Measurements from ENCODE around the gene GPRC5D. TPM values are rescaled to one million over a fixed set of nuclear protein-coding genes. Genes with fewer than 3 reads are reported as not detected.

GPRC5D gene
- total RNA-seq = not detected

DNA sequence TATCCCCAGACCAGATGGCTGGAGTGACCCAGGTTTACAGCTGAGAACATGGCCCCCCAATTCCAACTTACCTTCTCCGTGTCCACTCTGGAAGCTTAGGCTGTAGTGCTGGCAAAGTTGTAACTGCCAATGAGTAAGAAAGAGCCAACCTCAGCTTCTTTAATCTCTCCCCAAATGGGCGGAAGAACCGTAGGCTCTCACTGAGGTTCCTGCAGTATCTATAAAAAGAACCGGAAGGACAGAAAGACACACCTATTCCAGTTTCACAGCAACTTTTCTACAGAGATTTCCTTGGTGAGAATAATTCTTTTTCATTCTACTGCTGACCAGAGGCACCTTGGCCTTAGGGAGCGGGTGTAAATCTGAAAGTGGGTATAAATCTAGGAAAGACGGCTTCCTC, at the start of gene GPRC5D:
Gene GPRC5D, minus strand, starts transcription at position 135 of the 400 bp plus-strand sequence. CDS start 1,786 bp downstream, outside the sequence.
- ATAC-seq (no peak), DNase-seq (ENCODE audit: low spot score) (no peak)

GRCh38 chr12:13001775-13002040, 49.7 kb upstream of the GPRC5D start:
- no peak for DNase-seq (ENCODE audit: low spot score)
- ATAC-seq = no peak

- ATAC-seq (peak; percentile 53), DNase-seq (ENCODE audit: low spot score) (peak; percentile 68)
Observed at GRCh38 chr12:13000925-13001774, 49.2 kb upstream of the GPRC5D start.

- ATAC-seq = peak; percentile 34
- no peak for DNase-seq (ENCODE audit: low spot score)
Observed at GRCh38 chr12:13000616-13000924, 48.6 kb upstream of the GPRC5D start.

DNA sequence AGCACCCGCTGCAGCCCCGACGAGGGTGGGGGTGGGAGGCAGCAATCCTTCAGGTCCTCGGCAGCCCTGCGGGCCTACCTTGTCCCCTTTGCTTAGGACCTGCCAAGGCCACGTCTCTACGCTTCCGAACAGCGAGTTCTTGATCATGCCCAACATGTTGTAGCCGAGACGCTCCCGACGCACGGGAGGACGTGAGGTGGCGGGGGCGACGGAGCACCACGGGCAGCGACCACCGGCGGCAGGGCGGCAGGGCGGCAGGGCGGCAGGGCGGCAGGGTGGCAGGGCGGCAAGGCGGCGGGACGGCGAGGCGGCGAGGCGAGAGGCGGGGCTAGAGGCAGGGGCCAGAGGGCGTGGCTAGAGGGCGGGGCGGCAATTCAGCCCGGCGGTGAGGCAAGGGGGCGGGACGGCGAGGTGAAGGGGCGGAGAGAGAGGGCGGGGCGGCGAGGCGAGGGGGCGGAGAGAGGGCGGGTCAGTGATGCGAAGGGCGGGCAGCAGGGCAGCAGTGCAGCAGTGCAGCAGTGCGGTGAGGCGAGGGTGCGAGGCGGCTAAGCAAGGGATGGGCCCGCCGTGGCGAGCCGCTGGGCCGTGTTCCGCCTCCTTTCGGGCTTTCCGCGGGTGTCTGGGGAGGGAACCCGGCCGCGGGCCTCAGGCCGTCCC, 48.1 kb upstream of the GPRC5D start, which contains the start of gene HEBP1:
Gene HEBP1, minus strand, starts transcription at position 307 of the 657 bp plus-strand sequence. Its CDS starts 151 bp downstream, at position 156.
- ATAC-seq (peak; percentile 86), DNase-seq (ENCODE audit: low spot score) (peak; percentile 97)

DNA sequence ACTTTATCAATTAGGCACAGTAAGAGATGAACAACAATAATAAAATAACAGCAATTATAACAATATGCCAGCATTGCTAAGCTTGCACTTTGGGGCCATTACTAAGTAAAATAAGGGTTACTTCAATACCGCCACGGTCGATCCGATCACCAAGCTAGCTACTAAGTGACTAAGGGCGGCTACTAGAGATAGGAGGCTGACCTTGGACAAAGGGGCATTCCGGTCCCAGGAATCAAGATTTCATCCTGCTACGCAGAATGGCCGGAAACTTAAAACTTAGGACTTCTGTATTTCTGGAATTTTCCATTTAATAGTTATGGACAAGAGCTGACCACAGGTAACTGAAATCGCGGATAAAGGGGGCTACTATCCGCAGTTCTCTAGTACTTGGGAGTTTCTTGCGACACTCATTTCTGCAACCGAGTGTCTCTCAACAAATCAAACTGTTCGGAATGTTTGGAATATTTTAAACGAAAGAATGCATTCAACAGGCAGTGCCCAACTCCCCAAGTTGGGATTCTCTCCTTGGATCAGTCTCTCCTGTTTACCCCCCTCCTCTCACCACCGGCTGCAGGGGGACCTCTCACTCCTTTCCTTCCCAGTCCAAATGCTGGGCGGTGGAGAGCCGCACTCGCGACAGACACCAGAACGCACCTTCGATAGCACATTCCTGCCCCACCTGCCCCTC, 47.4 kb upstream of the GPRC5D start:
- peak; percentile 12 for ATAC-seq
- no peak for DNase-seq (ENCODE audit: low spot score)

DNA sequence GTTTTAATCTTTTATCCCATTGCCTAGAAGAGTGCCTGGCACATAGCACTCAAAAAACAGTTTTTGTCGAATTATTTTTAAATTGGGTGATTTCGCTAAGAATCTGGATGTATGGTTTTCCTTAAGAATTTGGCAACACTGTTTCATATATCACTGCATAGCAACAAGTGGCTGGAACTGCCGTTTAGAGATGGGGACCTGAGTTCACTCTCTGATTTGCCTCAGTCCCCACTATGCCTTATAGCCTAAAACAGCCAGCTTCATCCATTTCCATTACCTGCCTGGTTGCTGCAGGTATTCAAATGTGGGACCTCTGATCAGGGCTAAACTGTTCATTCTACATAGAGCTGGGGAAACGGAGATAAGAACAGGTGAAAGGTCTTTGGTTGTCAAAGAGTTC, 46.3 kb upstream of the GPRC5D start:
- ATAC-seq = no peak
- no peak for DNase-seq (ENCODE audit: low spot score)

GRCh38 chr12:12997734-12998133, 45.8 kb upstream of the GPRC5D start:
- DNase-seq (ENCODE audit: low spot score) = no peak
- ATAC-seq = no peak

DNA sequence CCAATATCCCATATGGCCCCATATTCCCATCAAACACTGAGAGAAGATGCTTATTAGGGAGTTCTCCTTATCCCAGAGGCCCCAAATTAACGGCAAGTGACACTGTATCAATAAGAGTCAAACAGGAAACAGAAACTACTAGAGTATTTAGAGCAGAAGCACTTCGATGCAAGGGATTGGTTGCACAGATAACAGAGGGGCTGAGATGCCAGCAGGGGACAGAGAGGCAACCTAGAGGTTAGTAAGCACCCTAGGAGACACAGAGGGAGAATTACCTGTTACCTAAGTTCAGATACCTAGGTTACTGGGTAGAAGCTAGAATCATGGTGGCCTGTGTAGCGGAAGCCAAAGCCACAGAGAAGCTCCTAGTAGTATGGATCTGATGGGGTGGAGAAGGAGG, 45.2 kb upstream of the GPRC5D start:
- DNase-seq (ENCODE audit: low spot score) (no peak), ATAC-seq (no peak)

GRCh38 chr12:12996209-12996608, 44.2 kb upstream of the GPRC5D start:
- DNase-seq (ENCODE audit: low spot score) = no peak

GRCh38 chr12:12995088-12995487, 43.1 kb upstream of the GPRC5D start:
- ATAC-seq = no peak
- no peak for DNase-seq (ENCODE audit: low spot score)

More at GRCh38 chr12:12996209-12996608, 44.2 kb upstream of the GPRC5D start:
- ATAC-seq = no peak

- no peak for ATAC-seq
- no peak for DNase-seq (ENCODE audit: low spot score)
Observed at GRCh38 chr12:12993367-12993766, 41.4 kb upstream of the GPRC5D start.

DNA sequence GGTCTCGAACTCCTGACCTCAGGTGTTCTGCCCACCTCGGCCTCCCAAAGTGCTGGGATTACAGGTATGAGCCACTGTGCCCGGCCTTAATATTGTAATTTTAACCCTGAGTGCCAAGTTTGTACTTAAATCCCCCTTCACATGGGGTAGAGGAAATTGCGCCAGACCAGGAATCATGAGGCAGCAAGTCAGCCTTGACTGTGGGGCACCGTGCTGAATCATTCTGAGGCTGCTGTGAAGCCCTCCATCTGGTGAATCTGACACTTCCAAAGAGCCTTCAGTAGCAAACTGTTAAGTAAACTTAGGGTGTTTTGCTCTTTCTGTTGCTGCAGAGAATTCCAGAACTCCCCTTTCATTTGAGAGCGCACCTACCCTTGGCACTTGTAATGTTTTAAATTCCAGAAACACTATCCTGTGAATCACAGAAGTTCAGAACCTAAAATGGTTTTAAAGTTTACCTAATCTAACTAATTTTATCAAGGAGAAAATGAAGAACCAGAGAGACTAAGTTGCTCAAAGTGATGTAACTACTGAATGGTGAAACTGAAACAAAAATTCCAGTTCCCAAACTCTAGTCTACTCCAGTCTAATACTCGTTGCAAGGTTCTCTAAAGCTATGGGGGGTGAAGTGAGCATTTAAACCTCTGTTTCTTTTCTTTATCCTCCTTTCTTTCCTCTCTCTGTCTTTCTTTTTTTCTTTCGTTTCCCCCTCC, 40.6 kb upstream of the GPRC5D start:
- ATAC-seq (peak; percentile 55), DNase-seq (ENCODE audit: low spot score) (no peak)

DNA sequence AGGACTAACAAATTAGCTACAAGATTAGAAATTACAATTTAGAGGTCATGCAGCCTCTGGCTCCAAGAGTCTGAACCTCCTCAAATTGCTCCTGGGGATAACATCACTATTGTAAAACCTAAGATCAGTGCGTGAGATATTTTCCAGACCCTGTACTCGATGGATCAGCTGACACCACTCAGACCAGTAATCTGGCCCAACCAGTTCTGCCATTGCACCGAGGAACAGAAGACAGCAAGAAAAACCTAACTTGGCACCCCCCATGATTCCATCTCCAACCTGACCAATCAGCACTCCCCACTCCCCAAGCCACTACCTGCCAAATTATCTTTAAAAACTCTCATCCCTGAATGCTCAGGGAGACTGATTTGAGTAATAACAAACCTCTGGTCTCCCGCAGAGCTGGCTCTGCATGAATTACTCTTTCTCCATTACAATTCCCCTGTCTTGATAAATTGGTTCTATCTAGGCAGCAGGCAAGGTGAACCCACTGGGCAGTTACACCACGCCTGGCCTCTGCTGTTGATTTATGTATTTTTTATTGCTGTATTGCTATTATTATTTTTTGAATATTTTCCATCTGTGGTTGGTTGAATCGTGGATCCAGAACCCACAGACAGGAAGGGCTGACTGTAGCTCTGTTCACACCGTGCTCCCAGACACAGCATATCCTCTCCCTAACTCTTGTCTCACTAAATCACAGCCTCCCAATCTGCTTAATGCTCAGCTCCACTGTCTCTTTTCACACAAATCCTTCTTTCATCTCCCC, 38.9 kb upstream of the GPRC5D start:
- DNase-seq (ENCODE audit: low spot score) (no peak), ATAC-seq (no peak)

- ATAC-seq = no peak
- no peak for DNase-seq (ENCODE audit: low spot score)
Observed at GRCh38 chr12:12987421-12987820, 35.5 kb upstream of the GPRC5D start.

GRCh38 chr12:12986775-12987331, 34.9 kb upstream of the GPRC5D start:
- no peak for DNase-seq (ENCODE audit: low spot score)
- ATAC-seq = no peak

DNA sequence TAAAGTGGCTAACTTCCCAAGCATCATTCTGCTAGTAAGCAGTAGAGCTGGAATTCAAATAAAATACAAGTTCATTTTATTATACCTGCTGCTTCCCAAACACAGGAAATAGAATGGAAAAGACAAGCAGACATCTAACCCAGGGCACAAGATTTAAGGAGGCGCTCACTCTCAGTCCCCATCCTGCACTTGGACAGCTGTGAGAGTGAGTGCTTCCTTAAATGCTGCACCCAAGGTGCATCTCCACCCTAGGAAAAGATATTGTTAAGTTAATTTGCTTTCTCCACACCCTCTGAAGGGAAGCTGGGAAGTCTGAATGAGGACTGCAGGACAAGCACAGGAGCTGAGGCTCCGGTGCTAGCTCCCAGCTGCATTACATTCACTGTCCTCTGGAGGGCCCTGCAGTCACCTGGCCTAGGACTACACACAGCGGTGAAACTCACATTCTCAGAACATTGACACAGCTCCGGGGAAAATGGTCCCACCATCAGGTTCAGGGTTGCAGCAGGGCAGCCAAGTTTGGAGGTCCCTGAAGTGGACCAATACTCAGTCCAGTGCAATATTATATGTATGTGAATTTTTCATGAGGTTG, 33.9 kb upstream of the GPRC5D start:
- DNase-seq (ENCODE audit: low spot score) = no peak
- ATAC-seq = peak; percentile 75

DNA sequence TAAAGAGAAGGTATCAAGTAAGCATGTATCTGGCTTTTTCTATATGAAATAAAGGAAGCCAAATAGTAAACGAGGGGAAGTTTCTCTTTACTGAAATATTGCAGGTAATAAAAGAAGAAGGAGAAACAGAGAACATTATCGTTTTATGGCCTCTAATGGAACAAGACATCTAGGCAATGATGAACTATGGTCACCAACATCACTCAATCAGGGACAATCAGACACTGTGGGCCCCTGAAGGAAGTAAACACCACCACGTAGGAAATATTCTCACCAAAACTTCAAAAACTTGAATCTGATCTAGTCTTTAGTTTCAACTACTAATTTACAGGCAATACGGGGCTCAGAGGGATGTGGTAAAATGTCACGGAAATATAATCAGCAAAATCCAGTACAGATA, 32.2 kb upstream of the GPRC5D start:
- no peak for ATAC-seq

DNA sequence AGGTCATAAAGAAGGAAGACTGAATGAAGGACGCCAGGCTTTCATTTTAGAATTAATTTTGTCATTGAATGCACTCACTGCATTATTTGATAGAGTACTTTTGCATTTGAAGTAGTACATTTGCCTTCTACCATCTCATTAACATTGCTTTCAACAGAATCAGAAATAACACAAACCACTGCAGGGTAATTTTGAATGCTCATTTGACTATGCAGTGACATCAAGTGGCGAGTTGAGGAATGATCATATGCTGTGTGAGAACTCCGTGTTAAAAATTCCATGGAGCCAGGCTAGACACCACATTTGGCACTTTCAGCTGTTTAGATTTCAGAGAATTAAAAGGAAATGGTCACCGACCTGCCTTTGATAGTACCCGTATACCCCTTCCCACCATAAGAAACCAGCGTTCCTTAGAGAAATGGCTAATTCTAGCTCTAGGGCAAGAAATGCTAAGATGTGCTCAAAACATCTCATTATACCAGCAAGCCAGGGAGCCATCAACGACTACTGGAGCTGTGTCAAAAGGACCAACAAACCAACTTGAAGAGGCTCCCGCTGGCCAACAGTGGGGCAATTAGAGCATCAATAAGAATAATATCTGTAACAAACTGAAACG, 31.6 kb upstream of the GPRC5D start:
- DNase-seq (ENCODE audit: low spot score) = no peak

More for the DNA sequence above, 32.2 kb upstream of the GPRC5D start:
- DNase-seq (ENCODE audit: low spot score) = no peak

More for the DNA sequence above, 31.6 kb upstream of the GPRC5D start:
- peak; percentile 86 for ATAC-seq
